Esophagus squamous epithelium (tissue), 4 donors: ENCODE results near the gene TBCD.

Source experiments
- POLR2A ChIP-seq, 4 donors: fragments of 450-650 bp; IDR thresholded peaks; one replicate each; pipeline ENCODE4 v1.6.1; 2017; ENCODE audit warnings: antibody characterized with exemption in 4 of 4, mild to moderate bottlenecking in 4 of 4, moderate library complexity in 3 of 4
- TF ChIP-seq, protein P1 (sequence below), 6 experiments: fragments of 450-650 bp in 4 of 6; fragments of 200-600 bp in 2 of 6; sonication (generic) in 2 of 6; IDR thresholded peaks; one replicate each; pipeline ENCODE4 v1.5.1; 2016 to 2019; ENCODE audit warnings: antibody characterized with exemption in 6 of 6, mild to moderate bottlenecking in 4 of 6, moderate library complexity in 4 of 6

DNA sequence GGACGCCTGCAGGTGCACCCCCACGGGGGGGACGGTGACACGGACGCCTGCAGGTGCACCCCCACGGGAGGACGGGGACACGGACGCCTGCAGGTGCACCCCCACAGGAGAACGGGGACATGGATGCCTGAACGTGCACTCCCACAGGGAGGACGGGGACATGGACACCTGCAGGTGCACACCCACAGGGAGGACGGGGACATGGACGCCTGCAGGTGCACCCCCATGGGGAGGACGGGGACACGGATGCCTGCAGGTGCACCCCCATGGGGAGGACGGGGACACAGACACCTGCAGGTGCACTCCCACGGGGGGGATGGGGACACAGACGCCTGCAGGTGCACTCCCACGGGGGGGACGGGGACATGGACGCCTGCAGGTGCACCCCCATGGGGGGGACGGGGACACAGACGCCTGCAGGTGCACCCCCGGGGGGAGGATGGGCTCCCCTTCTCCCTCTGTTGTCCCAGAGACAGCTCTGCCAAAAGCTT is 213.0 kb downstream of the TBCD start:
- TF ChIP-seq, protein P1, sequence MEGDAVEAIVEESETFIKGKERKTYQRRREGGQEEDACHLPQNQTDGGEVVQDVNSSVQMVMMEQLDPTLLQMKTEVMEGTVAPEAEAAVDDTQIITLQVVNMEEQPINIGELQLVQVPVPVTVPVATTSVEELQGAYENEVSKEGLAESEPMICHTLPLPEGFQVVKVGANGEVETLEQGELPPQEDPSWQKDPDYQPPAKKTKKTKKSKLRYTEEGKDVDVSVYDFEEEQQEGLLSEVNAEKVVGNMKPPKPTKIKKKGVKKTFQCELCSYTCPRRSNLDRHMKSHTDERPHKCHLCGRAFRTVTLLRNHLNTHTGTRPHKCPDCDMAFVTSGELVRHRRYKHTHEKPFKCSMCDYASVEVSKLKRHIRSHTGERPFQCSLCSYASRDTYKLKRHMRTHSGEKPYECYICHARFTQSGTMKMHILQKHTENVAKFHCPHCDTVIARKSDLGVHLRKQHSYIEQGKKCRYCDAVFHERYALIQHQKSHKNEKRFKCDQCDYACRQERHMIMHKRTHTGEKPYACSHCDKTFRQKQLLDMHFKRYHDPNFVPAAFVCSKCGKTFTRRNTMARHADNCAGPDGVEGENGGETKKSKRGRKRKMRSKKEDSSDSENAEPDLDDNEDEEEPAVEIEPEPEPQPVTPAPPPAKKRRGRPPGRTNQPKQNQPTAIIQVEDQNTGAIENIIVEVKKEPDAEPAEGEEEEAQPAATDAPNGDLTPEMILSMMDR (IDR thresholded peaks at IDR 0.05): no peak
- TF ChIP-seq POLR2A (IDR thresholded peaks at IDR 0.05): no peak
